ENCODE data around the gene TMEM202.

DNA sequence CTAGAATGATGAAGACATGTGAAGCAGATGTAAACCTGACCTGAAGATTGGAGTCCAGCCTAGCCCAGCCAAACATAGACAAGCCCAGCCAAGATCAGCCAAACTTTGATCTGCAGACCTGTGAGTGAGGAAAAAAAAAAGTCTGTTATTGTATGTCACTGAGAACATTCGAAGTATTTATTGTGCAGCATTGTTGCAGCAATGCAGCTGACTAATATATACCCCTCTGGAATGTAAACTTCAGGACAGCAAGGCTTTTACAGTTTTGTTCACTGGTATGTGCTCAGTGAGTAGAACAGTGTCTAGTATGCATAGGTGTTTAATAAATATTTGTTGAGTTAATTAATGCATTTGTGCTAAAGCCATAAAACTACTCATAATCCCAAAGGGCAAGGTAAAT lies 23.4 kb downstream of the TMEM202 start:
- TF ChIP-seq, protein P1, sequence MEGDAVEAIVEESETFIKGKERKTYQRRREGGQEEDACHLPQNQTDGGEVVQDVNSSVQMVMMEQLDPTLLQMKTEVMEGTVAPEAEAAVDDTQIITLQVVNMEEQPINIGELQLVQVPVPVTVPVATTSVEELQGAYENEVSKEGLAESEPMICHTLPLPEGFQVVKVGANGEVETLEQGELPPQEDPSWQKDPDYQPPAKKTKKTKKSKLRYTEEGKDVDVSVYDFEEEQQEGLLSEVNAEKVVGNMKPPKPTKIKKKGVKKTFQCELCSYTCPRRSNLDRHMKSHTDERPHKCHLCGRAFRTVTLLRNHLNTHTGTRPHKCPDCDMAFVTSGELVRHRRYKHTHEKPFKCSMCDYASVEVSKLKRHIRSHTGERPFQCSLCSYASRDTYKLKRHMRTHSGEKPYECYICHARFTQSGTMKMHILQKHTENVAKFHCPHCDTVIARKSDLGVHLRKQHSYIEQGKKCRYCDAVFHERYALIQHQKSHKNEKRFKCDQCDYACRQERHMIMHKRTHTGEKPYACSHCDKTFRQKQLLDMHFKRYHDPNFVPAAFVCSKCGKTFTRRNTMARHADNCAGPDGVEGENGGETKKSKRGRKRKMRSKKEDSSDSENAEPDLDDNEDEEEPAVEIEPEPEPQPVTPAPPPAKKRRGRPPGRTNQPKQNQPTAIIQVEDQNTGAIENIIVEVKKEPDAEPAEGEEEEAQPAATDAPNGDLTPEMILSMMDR (IDR thresholded peaks at IDR 0.05) = no peak
- TF ChIP-seq EP300 (IDR thresholded peaks at IDR 0.05) = no peak

Data from upper lobe of left lung (tissue), 4 donors.